Naive thymus-derived CD4-positive, alpha-beta T cell (primary cell): ENCODE results near the gene MOK. TPM values are rescaled to one million over a fixed set of nuclear protein-coding genes. Genes with fewer than 3 reads are reported as not detected.

Source experiments
- ATAC-seq: fragments of 150-1000 bp; cut with Tn5 transposase; 2 replicates; pipeline ENCODE4 v1.10.0; 2021; ENCODE audit warnings: mild to moderate bottlenecking, moderate library complexity
- CTCF ChIA-PET: fragments of 350-600 bp; sonication (Branson Sonifier 250); formaldehyde crosslinking; loops from one replicate; lab custom pipeline; 2021; ENCODE audit warnings: antibody characterized with exemption; lab: Charles Lee
- POLR2A ChIA-PET: fragments of 350-600 bp; sonication (Branson Sonifier 250); formaldehyde crosslinking; loops from one replicate; lab custom pipeline; 2021; ENCODE audit warnings: antibody characterized with exemption, inconsistent platforms; lab: Charles Lee
- DNase-seq, 9 donors: peaks; one replicate each; pipeline versions ENCODE4 v3.0.0 to v3.0.0-alpha.2; 2020 to 2022; ENCODE audit warnings: mixed read lengths in 1 of 9
- H3K27ac ChIP-seq: one replicate; pipeline ENCODE4 v1.7.0; 2013; ENCODE audit warnings: mild to moderate bottlenecking, low read depth, low read length, moderate library complexity
- H3K27me3 ChIP-seq, 2 donors: one replicate each; pipeline ENCODE4 v1.7.0; 2013; ENCODE audit warnings: low read length in 2 of 2, mild to moderate bottlenecking in 2 of 2, moderate library complexity in 2 of 2; ENCODE audit not compliant: control insufficient read depth in 2 of 2, insufficient read depth in 2 of 2
- H3K36me3 ChIP-seq, 3 experiments: 1 replicate in 2 of 3; 2 replicates in 1 of 3; pipeline ENCODE4 v1.7.0; 2013; ENCODE audit warnings: low read length in 3 of 3, mild to moderate bottlenecking in 3 of 3, moderate library complexity in 1 of 3; ENCODE audit not compliant: insufficient read depth in 3 of 3, control insufficient read depth in 2 of 3
- H3K4me1 ChIP-seq, 2 donors: one replicate each; pipeline ENCODE4 v1.7.0; 2013; ENCODE audit warnings: low read length in 2 of 2, mild to moderate bottlenecking in 2 of 2, moderate library complexity in 1 of 2; ENCODE audit not compliant: control insufficient read depth in 2 of 2, insufficient read depth in 2 of 2
- H3K4me3 ChIP-seq: 2 replicates; pipeline ENCODE4 v1.7.0; 2013; ENCODE audit warnings: mild to moderate bottlenecking, low read length
- H3K9me3 ChIP-seq, 3 experiments: 1 replicate in 2 of 3; 2 replicates in 1 of 3; pipeline ENCODE4 v1.7.0; 2013; ENCODE audit warnings: low read length in 3 of 3; ENCODE audit not compliant: control insufficient read depth in 2 of 3
- H3K27ac Mint-ChIP-seq, 9 donors: one replicate each; pipeline ENCODE4 v1.8.0; 2020 to 2022; ENCODE audit warnings: mixed read lengths in 9 of 9, mild to moderate bottlenecking in 8 of 9, moderate library complexity in 5 of 9, inconsistent platforms in 2 of 9
- H3K27me3 Mint-ChIP-seq, 5 donors: one replicate each; pipeline ENCODE4 v1.8.0; 2021 to 2022; ENCODE audit warnings: mixed read lengths in 5 of 5, mild to moderate bottlenecking in 1 of 5
- H3K36me3 Mint-ChIP-seq, 5 donors: one replicate each; pipeline ENCODE4 v1.8.0; 2020 to 2022; ENCODE audit warnings: mixed read lengths in 5 of 5, mild to moderate bottlenecking in 3 of 5, inconsistent platforms in 1 of 5
- H3K4me1 Mint-ChIP-seq, 7 donors: one replicate each; pipeline ENCODE4 v1.8.0; 2020 to 2022; ENCODE audit warnings: mixed read lengths in 7 of 7, mild to moderate bottlenecking in 3 of 7, inconsistent platforms in 1 of 7
- H3K4me3 Mint-ChIP-seq, 10 donors: one replicate each; pipeline ENCODE4 v1.8.0; 2020 to 2022; ENCODE audit warnings: mild to moderate bottlenecking in 10 of 10, mixed read lengths in 10 of 10, moderate library complexity in 6 of 10, inconsistent platforms in 2 of 10
- H3K9me3 Mint-ChIP-seq, 11 donors: one replicate each; pipeline ENCODE4 v1.8.0; 2020 to 2022; ENCODE audit warnings: mixed read lengths in 11 of 11, mild to moderate bottlenecking in 4 of 11, inconsistent platforms in 1 of 11, moderate library complexity in 1 of 11
- intact Hi-C, 2 donors: fragments of 100-400 bp; cut with micrococcal nuclease; formaldehyde crosslinking; loops; one replicate each; pipeline ENCODE4 v1.15.1; 2023
- polyA plus RNA-seq, 2 donors: library from polyadenylated mRNA; unstranded; fragments of 300-500 nt; fragmentation: Illumina TruSeq; gene quantifications; one replicate each; pipeline ENCODE4 v1.2.3, GENCODE V29; 2021
- total RNA-seq, 6 experiments: library from RNA in 5 of 6; stranded (reverse) in 5 of 6; gene quantifications; 1 replicate in 5 of 6; 2 replicates in 1 of 6; pipeline ENCODE4 v1.2.3 and lab custom pipeline; 2021 to 2026

The MOK gene
- total and polyA plus RNA-seq, 7 experiments from 2014 or later = 1.3 to 3.5 (median 1.9) TPM

DNA sequence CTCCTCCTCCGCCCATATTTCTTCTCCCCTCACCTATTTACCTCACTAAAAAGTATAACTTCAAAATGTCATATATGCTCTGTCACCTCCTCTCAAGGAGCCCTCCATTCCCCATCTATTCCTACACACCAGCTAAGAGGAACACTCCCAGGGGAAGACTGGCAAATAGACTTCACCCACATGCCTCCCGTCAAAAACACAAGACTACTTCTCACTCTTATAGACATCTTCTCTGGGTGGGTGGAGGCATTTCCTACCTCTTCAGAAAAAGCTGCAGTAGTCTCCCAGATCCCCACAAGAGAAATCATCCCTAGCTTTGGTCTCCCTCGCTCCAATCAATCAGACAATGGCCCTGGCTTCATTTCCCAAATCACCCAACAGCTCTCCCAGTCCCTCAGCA, 66.2 kb downstream of the MOK start:
- Mint-ChIP-seq H3K9me3 (no peaks in the 10 kb centered on the region), H3K4me1 (no peaks in the 10 kb centered on the region), H3K36me3 (no peaks in the 10 kb centered on the region), H3K27ac (no peak overlapping the region), H3K4me3 (no peak overlapping the region), H3K27me3 (peaks cover 0 to 5% (median 0%) of the 10 kb centered on the region in 5 donors)
- intact Hi-C loops = no loop called here
- Histone ChIP-seq H3K4me3 (no peak overlapping the region), H3K27ac (no peak overlapping the region), H3K9me3 (no peaks in the 10 kb centered on the region), H3K36me3 (no peaks in the 10 kb centered on the region), H3K27me3 (no peaks in the 10 kb centered on the region), H3K4me1 (no peaks in the 10 kb centered on the region)
- ChIA-PET CTCF (no interaction called here), POLR2A (no interaction called here)
- ATAC-seq (no peak), DNase-seq (no peak)

DNA sequence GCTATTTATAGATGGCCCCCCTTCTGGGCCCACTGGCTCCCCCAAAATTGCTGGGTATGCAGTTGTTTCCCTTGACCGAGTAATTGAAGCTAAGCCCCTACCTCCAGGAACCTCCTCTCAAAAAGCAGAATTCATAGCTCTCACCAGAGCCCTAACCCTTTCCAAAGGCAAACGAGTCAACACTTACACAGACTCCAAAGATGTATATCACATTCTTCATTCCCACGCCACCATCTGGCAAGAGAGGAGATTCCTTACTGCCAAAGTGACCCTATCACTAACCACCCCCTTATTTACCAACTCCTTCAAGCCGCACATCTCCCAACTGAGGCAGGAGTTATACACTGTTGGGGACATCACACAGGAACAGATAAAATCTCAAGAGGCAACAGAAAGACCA, 66.8 kb downstream of the MOK start:
- Mint-ChIP-seq H3K4me3 (no peak overlapping the region), H3K4me1 (no peaks in the 10 kb centered on the region), H3K27me3 (peaks cover 0 to 5% (median 0%) of the 10 kb centered on the region in 5 donors), H3K9me3 (no peaks in the 10 kb centered on the region), H3K36me3 (no peaks in the 10 kb centered on the region), H3K27ac (no peak overlapping the region)
- CTCF ChIA-PET = interaction anchor here (0.7 kb wide), 1 partner anchor 478 kb away, joined by 3 read pairs; no protein-coding TSS in a partner anchor
- no peak for ATAC-seq
- DNase-seq = no peak
- Histone ChIP-seq H3K4me1 (no peaks in the 10 kb centered on the region), H3K9me3 (no peaks in the 10 kb centered on the region), H3K27me3 (no peaks in the 10 kb centered on the region), H3K4me3 (no peak overlapping the region), H3K27ac (no peak overlapping the region), H3K36me3 (no peaks in the 10 kb centered on the region)
- intact Hi-C loops = no loop called here
- POLR2A ChIA-PET = no interaction called here

DNA sequence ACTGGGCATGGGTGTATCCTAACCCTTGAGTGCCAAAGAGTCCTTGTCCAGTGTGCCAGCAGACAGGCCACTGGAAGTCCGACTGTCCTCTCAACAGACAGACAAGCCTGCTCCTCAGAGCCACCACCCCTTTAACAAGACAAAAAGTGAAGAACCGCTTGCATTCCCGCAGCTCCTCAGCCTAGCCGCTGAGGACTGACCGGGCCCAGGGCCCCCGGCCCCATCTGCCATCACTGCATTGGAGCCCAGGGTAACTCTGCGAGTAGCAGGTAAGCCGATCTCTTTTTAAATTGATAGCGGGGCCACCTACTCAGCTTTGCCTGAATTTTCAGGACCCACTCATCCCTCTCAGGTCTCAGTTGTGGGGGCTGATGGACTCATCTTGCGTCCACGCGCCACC, 68.9 kb downstream of the MOK start:
- no peak overlapping the region for H3K27ac Mint-ChIP-seq
- ChIA-PET POLR2A (no interaction called here), CTCF (interaction anchor here (0.5 to 1.7 kb wide), 4 partner anchors 73 to 162 kb away, joined by 3 to 6 read pairs (median 4); no protein-coding TSS in a partner anchor)
- Histone ChIP-seq H3K4me1 (no peaks in the 10 kb centered on the region), H3K4me3 (no peak overlapping the region), H3K9me3 (no peaks in the 10 kb centered on the region), H3K27ac (no peak overlapping the region), H3K36me3 (no peaks in the 10 kb centered on the region), H3K27me3 (no peaks in the 10 kb centered on the region)
- DNase-seq = no peak
- H3K4me3 Mint-ChIP-seq = no peak overlapping the region
- intact Hi-C loops = no loop called here
- ATAC-seq = no peak
- peaks cover 0 to 4% (median 0%) of the 10 kb centered on the region in 5 donors for H3K27me3 Mint-ChIP-seq
- no peaks in the 10 kb centered on the region for H3K9me3 Mint-ChIP-seq
- no peaks in the 10 kb centered on the region for H3K4me1 Mint-ChIP-seq
- no peaks in the 10 kb centered on the region for H3K36me3 Mint-ChIP-seq

DNA sequence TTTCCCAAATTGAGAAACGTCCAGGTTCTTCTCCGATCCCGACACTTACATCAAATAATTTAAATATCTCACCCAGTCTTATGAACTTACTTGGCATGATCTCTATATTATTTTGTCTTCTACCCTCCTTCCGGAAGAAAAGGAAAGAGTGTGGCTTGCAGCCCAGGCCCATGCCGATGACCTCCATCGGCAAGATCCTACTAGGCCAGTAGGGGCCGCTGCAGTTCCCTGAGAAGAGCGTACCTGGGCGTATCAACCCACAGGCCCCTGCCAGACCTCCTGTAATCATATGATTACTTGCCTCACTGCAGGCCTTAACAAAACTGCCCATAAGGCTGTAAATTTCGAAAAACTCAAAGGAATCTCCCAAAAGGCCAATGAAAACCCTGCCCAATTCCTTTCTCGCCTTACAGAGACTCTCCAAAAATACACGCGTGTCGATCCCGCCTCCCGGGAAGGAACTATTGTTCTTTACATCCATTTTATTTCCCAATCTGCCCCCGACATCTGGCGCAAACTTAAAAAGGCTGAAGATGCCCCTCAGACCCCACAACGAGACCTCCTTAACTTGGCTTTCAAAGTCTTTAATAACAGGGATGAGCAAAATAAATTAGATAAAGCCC, 69.6 kb downstream of the MOK start:
- Histone ChIP-seq H3K27me3 (no peaks in the 10 kb centered on the region), H3K36me3 (no peaks in the 10 kb centered on the region), H3K27ac (no peak overlapping the region), H3K9me3 (no peaks in the 10 kb centered on the region), H3K4me1 (no peaks in the 10 kb centered on the region), H3K4me3 (no peak overlapping the region)
- Mint-ChIP-seq H3K27me3 (no peaks in the 10 kb centered on the region), H3K9me3 (no peaks in the 10 kb centered on the region), H3K36me3 (no peaks in the 10 kb centered on the region), H3K4me3 (no peak overlapping the region), H3K27ac (no peak overlapping the region), H3K4me1 (no peaks in the 10 kb centered on the region)
- DNase-seq = peak; percentile 39 to 77 (median 67)
- intact Hi-C loops = loop anchor here (1.0 to 2.0 kb wide), 2 partner anchors 79 to 283 kb away; no protein-coding TSS in a partner anchor
- CTCF ChIA-PET = no interaction called here
- POLR2A ChIA-PET = no interaction called here
- peak; percentile 91 for ATAC-seq

DNA sequence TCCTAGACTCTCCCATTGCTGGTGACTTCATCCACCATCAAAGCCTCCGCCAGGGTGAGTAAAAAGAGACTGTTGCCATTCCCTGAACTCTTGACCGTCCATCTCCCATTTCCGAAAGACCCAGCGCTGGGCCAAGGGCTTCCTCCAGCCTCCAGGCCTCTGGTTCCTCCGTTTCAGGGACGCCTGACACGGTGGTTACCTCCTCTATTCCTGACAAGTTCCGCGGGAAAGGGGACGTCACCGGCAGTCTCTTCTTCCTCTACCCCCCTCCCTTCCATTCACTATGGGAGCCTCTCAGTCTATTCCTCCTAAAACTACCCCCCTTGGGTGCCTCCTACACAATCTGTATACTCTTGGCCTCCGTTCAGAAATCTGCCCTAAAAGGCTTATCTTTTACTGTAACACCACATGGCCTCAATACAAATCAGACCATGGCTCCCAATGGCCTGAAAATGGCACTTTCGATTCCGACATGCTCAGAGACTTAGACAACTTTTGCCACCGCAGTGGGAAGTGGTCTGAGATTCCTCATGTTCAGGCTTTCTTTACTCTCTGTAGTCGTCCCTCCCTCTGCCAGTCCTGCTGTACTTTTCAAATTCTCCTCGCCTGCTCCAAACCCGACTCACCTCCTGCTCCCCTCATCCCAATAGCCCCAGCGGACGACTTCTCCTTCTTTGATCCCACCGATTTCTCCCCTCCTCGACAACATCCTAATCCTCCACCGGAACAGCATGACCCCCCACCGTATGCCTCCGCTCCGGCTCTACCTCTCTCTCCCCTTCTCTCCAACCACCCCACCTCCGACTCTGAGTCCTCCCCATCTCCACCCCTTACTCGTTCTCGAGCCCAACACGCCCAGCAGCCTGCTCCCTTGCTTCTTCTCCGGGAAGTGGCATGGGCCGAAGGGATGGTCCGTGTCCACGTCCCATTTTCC, 70.4 kb downstream of the MOK start:
- Histone ChIP-seq H3K27me3 (no peaks in the 10 kb centered on the region), H3K36me3 (no peaks in the 10 kb centered on the region), H3K9me3 (no peaks in the 10 kb centered on the region), H3K4me3 (no peak overlapping the region), H3K27ac (no peak overlapping the region), H3K4me1 (no peaks in the 10 kb centered on the region)
- Mint-ChIP-seq H3K9me3 (no peaks in the 10 kb centered on the region), H3K36me3 (no peaks in the 10 kb centered on the region), H3K27ac (no peak overlapping the region), H3K4me1 (no peaks in the 10 kb centered on the region), H3K27me3 (no peaks in the 10 kb centered on the region), H3K4me3 (no peak overlapping the region)
- intact Hi-C loops = loop anchor here (1.0 to 2.0 kb wide), 2 partner anchors 80 to 284 kb away; no protein-coding TSS in a partner anchor
- ATAC-seq (no peak), DNase-seq (no peak)
- CTCF ChIA-PET = interaction anchor here (0.7 to 1.1 kb wide), 2 partner anchors 18 to 80 kb away, joined by 3 read pairs; no protein-coding TSS in a partner anchor
- POLR2A ChIA-PET = interaction anchor here (1.0 kb wide), 1 partner anchor 28 kb away, joined by 3 read pairs; no protein-coding TSS in a partner anchor

DNA sequence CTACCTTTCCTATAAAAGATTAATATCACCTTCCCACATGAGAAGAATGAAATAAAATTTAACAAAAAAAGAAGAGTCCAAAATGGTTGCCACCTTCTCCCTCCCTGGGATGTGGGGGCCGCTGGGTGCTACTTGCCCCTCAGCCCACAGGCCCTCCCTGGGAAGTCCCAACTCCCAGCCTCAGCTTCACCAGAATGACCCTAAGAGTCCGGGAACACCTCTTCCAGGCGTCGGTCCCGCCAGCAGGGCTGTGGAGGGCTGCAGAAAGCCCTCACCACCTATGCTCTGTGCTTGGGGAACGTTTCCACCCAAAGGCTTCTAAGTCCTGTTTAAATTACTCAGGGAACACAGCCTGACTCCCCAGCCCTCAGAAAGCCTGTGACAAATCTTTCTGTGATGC, 71.9 kb downstream of the MOK start:
- intact Hi-C loops = no loop called here
- ChIA-PET CTCF (interaction anchor here (1.1 kb wide), 1 partner anchor 81 kb away, joined by 3 read pairs; no protein-coding TSS in a partner anchor), POLR2A (interaction anchor here (1.0 kb wide), 1 partner anchor 30 kb away, joined by 3 read pairs; no protein-coding TSS in a partner anchor)
- H3K27ac Mint-ChIP-seq = no peak overlapping the region
- DNase-seq = no peak
- no peaks in the 10 kb centered on the region for H3K27me3 ChIP-seq
- no peaks in the 10 kb centered on the region for H3K36me3 Mint-ChIP-seq
- no peaks in the 10 kb centered on the region for H3K27me3 Mint-ChIP-seq
- H3K4me3 Mint-ChIP-seq = no peak overlapping the region
- no peaks in the 10 kb centered on the region for H3K4me1 Mint-ChIP-seq
- no peaks in the 10 kb centered on the region for H3K36me3 ChIP-seq
- H3K27ac ChIP-seq = no peak overlapping the region
- no peaks in the 10 kb centered on the region for H3K9me3 Mint-ChIP-seq
- H3K4me1 ChIP-seq = no peaks in the 10 kb centered on the region
- ATAC-seq = no peak
- no peak overlapping the region for H3K4me3 ChIP-seq
- H3K9me3 ChIP-seq = no peaks in the 10 kb centered on the region
